Occipital lobe (tissue), 2 donors: ENCODE results near the gene PREP. TPM values are rescaled to one million over a fixed set of nuclear protein-coding genes. Genes with fewer than 3 reads are reported as not detected.

Source experiments
- DNase-seq: peaks from one replicate; lab custom pipeline; 2025; lab: John Stamatoyannopoulos, UW
- total RNA-seq: library from RNA; depleted of rRNA; stranded (reverse); fragments of >200 nt; gene quantifications from one replicate; pipeline ENCODE4 v1.2.3, GENCODE V29; 2014

Gene PREP
- total RNA-seq, 1 donor from 2014 or later, result 25.7 TPM

DNA sequence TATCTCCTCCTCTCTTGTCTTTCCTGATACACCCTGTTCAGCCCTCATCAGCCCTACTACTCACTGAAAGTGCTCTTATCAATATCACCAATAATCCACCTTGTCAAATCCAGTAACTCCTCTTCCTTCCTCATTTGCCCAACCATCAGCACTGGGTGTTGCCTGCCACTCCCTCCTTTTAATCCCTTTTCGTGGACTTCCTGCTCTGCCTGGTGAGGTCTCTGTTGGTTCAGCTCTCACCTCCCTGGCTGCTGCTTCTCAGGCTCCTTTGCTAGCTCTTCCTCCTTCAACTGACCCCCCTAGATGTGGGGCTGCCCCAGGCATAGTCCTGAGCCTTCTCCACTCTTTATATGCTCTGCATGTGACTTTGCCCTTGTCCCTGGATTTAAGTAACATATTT is 92.5 kb downstream of the PREP start:
- no peak for DNase-seq

DNA sequence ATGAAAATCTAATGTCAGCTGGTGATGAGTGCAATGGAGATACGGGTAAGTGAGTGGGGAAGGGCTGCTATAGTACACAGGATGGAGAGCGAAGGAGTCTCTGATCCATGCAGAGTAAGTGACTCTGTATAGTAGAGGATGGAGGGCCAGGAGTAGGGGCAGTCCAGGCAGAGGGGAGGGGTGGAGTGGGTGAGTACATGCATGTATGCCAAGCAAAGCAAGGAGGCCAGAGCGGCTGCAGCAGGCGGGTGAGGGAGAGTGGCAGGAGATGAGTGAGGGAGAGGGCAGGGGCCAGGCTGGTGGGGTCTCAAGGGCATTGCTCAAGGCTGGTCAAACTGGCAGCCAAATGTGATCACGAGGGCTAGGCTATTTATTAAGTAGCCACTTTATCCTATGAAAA is 94.0 kb downstream of the PREP start:
- no peak for DNase-seq

DNA sequence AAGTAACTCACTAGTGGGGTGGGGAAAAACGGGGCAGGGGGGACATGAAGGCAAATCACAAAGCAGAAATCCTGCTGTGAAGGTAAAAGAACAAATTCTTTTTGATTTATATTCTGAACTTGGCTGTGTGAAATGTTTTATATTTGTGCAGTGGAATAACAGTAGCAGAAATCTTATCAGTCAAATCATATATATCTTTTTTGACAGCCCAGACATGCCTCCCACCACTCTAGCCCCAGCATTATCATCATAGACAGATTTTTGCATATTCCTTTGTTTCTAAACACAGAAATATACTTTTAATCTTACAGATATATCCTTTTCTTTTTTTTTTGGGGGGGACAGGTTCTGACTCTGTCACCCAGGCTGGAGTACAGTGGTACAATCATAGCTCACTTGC is 97.4 kb downstream of the PREP start:
- no peak for DNase-seq

DNA sequence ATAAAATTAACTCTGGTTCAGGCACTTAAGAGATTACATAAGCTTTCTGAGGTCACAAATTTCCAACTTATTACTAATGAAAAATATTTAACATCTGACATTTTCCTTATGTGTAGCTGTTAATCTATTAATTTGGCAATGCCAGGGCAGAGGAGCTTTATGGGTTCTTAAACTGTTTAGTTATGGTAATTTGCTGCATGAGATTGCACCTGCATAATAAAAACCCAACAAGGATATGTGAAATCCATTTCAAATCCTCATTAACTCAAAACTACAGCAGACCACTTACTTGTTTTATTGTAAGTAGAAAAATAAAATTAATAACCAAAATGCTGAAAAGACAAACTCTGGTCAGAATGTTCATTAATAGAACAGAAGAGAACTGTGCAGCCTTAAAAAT is 98.1 kb downstream of the PREP start:
- no peak for DNase-seq

DNA sequence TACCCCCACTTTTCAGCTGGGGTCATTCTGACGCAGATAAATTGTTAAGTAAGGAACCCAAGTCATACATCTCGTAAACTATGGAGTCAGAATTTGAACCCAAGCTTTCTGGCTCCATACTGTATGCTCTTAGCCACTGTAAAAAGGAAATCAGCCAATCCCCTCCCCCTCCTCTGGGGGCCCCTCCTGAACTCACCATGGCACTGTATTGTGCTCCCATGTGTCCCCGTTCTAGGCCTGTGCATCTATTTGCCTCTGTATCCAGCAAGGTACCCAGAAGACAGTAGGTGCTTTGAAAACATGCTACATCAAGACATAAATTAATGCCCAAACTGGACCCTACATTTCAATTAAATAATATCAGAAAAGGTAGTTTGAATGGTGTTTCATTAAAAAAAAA is 98.5 kb downstream of the PREP start:
- DNase-seq, result no peak

DNA sequence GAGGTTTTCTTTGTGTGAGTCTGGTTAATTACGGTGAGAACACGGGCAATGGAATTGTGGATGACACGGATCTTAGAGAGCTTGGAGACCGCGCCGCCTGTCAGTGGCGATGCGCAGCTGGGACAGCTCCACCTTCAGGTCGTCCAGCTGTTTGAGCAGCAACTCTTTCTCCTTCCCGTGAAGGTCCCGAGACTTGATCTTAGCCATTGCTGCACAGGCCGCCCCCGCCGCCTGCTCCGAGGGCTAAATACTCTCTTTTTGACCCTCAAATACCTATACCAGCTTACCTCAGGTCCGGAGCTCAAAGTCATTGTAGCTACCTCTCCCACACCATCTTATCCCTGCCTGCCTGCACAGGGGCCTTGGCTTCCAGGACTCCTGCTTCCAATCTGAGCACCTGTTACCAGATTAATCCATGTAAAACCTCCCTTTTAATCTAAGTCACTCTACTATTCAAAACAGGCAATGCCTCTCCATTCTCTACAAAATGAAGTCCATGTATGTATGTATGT is 100.2 kb downstream of the PREP start:
- DNase-seq, result no peak

DNA sequence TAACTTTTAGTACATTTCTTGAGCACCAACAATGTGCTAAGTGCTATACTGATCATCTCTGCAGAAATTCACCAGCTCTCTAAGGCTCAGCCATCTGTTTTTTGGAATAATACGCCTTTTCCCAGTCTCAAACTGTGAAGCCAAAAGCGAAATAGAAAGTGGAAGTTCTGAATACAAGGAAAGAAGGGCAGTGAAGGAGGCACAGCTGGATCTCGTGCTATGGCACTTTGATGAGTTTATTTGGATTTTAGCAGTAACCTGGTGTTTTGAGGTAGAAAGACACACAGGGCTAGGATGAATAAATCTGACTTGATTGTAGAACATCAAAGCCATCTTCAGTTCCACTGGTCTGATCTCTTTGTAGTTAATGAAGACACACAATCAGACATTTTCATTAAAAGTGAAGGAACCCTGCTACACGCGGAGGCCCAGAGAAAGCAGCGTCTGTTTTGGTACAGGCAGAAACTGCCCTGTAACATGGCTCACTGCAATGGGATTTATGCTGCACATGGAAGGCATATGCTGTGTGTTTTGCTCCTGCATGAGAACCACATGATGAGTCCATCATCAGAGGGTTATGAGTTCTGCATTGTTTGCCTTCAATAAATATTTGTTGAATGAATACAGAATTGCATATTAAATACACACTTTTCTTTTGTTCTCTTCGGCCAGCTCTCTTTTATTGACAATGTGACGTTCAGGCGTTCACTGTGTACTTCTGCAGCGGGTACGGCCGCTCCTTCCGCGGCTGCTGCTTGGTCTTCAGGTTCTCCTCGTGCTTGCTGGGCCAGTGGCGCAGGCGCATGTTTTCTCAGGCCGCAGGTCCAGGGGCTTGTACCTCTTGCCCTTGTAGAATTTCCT is 100.9 kb downstream of the PREP start:
- DNase-seq, result no peak

DNA sequence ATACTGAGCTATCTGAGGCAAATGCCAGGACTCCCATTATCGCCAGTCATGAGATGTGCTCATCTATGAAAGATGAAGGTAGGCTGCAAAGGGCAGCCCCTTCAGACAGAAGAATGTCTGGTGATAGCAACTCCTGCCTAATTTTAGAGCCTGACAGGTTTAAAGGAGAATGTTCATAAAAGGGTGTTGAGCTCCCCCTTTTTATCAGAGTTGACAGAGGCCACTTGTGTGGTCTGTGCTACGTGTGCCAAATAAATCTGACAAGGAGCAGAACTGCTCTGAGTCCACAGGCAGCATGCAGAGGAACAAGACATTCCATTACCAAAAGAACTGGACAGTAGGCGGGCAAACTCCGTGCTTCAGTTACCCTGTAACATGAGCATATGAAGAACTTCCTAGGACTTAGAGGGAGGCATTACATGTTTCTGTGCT is 101.8 kb downstream of the PREP start:
- no peak for DNase-seq

DNA sequence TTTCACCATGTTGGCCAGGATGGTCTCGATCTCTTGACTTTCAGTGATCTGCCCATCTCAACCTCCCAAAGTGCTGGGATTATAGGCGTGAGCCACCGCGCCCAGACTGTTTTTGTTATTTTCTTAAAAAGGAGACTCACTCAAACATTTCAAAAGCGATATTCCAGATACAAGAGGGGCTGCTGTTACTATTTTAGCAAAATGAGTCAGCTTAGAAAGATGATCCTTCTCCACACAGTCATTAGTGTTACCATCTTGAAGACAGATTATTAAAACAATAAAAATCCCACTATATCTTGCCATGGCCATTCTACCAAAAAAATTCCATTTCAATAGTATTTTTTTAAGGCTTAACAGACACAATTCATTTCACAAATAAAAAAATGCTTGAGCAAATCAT is 102.8 kb downstream of the PREP start:
- DNase-seq, result no peak

DNA sequence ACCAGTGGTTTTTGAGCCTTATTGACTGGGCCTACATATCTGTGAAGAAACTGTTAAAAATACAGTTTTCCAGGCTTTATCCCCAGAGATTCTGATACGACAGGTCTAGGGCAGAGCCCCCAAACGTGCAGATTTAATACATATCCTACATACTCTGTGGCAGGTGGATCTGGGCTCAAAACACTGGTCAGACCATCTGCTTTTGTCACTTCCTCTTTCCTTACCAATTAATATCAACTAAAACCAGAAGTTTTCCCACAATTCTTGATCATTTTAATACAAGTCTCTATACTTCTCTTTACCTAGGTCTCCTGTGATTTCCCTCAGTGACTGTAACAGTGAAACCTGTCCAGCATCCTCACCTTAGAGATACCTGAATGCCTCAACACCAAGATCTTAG is 108.8 kb downstream of the PREP start:
- DNase-seq, result no peak

DNA sequence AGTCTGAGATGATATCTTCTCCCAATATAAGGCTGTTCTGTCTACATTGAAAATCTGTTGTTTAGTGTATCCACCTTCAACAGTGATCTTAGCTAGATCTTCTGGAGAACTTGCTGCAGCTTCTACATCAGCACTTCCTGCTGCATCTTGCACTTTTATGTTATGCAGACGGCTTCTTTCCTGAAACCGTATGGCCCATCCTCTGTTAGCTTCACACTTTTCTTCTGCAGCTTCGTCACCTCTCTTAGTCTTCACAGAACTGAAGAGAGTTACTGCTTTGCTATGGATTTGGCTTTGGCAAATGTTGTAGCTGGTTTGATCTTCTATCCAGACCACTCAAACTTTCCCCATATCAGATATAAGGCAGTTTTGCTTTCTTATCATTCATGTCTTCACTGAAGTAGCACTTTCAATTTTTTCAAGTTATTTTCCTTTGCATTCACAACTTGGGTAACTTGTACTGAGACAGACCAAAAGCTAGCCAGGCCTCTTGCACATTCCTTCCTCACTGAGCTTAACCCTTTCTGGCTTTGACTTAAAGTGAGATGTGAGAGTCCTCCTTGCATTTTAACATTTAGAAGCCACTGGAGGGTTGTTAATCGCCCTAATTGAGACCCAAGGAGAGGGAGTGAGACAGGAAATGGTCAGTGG is 110.1 kb downstream of the PREP start:
- DNase-seq, result no peak

DNA sequence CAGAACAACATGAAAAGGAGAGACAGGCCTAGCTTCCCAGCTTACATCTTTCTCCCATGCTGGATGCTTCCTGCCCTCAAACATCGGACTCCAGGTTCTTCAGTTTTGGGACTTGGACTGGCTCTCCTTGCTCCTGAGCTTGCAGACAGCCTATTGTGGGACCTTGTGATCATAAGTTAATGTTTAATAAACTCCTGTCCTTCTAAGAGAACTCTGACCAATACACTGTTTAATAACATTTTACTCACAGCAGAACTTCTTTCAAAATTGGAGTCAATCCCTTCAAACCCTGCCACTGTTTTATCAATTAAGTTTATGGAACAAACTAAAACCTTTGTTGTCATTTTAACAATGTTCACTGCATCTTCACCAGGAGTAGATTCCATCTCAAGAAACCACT is 111.4 kb downstream of the PREP start:
- DNase-seq, result no peak

DNA sequence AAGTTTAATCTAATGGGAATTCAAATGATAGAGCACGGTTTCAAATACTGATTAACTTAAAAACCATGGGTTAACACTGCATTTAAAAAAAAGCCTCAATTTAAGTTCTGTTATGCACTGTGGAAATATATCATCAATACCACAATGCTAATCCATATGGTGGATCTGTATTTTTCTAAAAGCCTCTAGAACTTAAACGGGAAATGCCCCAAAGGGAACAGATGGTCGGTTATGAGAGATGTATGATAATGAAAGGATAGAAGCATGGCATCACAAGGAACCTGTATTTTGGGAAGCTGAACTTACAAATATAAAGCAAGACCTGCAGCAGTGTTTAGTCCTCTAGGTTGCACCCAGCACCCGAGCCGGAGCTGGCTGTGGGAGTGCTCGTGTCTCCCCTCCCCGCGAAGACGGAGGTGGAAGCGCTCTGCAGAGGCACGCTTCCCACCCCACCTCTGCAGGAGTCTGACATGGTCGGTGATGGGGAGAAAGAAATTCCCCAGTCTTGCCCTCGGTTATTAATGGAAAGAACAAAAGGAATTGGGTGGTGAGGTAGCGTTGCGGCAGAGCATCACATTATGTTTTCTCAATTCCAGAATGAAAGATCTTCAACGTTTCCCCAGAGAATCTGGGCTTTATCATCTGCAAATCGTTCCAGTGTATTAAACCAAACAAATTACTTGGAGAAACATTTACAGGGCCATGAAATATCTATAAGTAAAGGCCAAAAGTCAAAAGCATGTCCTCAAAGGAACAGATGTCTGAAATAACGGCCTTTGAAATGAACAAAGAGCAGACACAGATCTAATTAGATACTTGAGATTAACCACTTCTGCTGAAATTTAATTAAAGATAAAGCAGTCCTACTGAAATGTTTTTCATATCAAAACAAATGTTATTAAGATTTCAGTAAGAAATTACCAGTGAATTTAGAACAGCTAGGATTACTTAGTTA is 120.0 kb downstream of the PREP start:
- no peak for DNase-seq

DNA sequence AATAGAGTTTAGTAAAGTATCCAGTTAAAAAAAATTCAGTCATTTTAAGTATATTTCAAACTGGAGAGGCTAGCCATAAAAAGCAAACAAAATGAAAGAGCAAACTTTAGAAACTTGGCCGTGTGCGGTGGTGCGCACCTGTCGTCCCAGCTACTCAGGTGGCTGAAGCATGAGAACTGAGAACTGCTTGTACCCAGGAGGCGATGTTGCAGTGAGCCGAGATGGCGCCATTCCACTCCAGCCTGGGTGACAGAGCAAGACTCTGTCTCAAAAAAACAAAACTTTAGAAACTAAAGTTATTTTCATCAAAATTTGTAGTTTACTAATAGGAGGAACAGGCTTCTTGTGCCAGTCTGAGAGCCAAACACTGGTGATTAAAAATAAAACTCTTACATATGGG is 122.8 kb downstream of the PREP start:
- DNase-seq, result no peak

DNA sequence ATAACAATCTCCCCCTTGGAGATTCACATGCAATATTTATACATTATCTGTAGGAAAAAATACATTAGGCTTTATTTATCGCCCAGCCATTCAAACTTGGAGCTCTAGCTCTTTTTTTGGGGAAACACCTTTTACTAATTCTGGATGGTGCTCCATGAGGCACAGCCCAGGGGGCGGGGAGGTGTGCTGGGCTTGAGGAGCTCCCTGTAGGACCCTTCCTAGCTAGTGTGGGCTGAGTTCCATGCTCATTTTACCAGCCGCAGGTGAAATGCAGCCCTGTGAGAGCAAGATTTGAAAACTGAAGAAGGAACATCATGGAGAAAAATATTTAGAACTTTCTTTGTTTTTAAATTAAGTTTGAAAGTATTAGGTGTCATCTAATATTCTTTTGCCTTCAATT is 123.4 kb downstream of the PREP start:
- DNase-seq, result no peak

DNA sequence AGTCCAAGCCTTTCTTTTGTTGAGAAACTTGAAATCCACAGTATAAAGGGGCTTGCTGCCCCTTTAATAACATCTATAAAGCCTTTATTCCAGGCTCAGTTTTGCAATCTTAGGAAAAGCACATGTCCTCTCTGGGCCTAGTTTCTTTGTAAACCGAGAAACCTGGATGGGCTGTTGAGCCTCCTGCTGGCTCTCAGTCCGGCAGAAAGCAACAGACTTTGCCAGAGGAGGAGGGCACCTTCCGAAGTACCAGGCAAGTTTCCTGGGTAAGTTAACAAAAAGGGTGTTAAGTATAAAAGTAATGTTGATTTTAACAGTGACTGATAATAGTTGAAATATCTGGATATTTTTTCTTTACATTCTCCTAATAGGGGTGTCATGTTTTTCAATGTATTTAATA is 124.1 kb downstream of the PREP start:
- no peak for DNase-seq

DNA sequence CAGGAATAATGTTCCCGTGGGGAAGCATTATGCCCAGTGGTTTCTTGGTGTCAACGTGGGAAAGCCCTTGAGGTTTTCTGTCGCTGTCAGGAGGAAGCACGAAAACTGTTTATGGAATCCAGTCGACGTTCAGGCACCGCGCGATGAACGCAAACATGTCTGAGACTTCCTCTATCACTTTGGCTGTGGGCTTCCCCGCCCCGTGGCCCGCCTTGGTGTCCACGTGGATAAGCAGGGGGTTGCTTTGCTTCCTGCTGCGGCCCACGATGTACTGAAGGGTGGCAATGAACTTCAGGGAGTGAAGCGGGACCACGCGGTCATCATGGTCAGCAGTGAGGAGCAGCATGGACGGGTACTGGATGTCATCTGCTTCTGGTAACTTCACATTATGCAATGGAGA is 124.8 kb downstream of the PREP start:
- DNase-seq, result no peak

DNA sequence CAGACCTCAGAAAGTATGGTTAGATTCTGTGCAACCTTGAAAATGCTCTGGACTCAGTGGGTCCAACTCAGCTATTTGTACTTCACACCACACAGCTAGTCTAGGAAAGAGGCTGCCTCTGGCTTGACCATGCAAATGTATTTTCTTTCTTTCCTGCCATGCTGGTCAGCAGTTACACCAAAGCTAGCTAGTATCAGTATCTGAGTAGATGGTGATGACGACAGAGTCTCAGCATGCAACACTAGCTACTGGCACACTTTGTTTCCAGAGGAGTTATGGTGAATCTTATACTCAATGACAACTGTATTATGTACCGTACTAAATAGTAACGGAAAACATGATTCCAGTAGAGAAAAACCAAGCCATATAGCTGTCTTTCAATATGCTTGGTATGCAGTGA is 126.5 kb downstream of the PREP start:
- no peak for DNase-seq

DNA sequence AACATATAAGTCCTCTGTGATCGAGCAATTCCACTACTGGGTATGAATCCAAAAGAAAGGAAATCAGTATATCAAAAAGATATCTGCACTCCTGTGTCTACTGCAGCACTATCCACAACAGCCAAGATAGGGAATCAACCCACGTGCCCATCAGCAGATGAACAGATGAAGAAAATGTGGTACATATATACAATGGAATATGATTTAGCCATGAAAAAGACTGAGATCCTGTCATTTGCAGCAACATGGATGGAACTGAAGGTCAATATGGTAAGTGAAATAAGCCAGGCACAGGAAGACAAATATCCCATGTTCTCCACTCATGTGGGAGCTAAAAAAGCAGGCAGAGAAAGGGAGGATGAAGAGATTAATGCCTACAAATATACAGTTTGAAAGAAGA is 127.3 kb downstream of the PREP start:
- no peak for DNase-seq

DNA sequence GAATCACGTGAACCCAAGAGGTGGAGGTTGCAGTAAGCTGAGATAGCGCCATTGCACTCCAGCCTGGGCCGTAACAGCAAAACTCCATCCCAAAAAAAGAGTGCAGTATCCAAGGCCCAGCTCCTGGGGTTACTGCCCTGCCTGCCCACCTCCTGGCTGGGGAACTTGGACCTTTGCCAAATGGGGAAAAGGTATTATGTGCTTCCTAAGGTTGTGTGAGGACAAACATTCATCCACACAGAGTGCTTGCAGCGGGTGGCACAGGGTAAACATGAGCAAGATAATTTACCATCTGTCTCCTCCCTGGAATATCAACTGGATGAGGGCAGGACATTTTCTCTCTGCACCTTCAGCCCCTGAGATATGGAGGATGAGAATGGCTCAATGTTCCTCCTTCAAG is 128.2 kb downstream of the PREP start:
- DNase-seq, result no peak

DNA sequence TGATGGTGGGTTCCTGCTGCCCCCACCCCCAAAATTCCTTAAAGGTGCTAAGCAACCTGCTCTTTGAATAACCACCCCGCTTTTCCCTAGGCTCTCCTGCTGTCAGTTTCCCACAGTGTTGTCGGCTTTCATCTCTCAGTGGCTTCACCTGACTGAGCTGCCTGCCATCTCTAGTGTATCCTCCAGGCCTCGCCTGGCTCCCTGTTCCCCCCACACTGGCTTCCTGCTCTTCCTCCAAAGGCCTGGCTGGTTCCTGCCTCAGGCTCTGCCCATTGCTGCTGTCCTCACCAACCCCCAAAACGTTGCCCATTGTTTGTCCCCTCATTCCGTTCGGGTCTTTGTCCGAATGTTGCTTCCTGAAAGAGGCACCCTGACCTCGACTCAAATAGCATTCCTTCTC is 129.3 kb downstream of the PREP start:
- no peak for DNase-seq

DNA sequence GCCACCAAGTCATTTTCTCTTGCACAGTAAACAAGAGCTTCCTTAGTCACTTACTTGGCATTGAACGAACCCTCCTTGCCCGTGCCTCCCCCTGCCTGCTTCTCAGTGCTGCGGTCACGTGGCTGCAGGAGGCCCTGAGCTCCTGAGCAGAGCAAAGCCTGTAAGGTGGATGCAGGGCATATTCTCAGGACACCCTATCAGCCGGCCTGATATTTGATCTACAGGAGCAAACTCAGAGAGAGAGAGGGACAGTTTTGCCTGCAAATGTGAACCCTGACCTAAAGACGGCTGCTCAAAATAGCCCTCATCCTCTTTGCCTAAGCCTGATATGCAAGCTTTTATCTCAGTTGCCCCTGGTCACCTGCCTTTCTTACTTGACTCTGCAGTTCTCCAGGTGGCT is 130.1 kb downstream of the PREP start:
- no peak for DNase-seq
